Measurements from ENCODE around the gene PCDHGC5.

The PCDHGC5 gene

DNA sequence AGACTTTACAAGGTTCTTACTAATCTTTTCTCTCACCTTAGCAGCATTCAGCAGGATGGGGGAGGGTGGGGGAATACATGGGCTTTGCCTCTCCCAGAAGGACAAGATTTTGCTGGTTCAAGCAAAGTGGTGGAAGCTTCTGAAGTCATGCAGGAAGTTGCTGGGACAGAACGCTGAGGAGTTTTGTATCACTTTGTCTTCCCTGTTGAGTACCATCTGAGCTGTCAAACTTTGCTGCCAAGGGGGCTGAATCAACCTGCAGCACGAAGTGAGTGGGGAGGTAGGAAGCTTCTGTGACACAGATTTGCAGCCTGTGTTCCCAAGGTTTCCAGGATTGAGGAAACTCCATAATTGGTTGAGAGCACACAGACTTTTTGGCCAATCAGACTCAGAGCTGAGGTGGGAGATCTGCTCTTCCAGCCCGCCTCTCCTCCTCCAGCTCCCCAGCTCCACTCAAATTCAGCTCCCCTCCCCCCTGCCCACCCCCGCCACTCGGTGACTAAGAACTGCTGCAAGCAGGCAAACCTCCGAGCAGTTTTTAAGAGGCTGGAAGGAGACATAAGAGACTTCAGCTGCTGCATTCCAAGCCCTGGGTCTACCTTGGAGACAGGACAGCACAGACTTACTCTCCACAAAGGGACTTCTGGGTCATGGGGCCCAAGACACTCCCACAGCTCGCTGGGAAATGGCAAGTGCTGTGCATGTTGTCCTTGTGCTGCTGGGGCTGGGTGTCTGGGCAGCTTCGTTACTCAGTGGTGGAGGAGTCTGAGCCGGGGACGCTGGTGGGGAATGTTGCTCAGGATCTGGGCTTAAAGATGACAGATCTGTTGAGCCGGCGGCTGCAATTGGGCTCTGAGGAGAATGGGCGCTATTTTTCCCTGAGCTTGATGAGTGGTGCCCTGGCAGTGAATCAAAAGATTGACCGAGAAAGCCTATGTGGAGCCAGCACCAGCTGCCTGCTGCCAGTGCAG, at the start of gene PCDHGC5:
Gene PCDHGC5, plus strand, starts transcription at position 491 of the 971 bp plus-strand sequence. Its CDS starts 160 bp downstream, at position 651.
- DNase-seq: peak; percentile 84

DNA sequence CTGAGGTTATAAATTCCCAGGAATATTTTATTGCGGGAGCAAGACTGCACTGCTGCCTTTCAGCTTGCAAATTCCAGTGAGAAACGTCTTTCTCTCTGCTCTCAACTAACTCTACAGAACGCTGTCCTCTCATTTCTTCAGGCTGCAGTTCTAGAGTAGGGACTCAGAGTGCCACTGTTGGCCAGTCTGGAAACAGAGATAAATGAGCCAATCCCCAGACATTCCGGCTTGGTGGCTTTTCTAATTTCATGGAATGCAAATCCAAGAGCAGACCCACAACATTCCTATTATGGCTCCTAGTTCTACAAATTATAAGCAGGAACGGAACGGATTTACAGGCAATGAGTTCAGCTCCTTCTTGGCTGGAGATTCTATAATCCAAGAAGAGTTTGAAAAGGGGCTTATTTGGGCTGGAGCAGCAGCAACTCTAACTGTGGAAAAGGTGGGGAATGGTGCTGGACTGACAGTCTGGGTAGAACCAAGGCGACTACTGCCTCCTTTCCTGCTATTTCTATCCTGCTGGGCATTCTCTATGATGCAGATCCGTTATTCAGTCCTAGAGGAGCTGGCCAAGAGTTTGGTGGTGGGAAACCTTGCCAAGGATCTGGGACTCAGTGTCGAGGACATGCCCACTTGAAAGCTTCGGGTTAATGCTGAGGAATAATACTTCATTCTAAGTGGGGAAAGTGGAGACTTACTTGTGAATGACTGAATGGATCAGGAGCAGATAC, 49.3 kb upstream of the PCDHGC5 start:
- DNase-seq: no peak

GRCh38 chr5:141440341-141440740, 48.5 kb upstream of the PCDHGC5 start:
- no peak for DNase-seq

DNA sequence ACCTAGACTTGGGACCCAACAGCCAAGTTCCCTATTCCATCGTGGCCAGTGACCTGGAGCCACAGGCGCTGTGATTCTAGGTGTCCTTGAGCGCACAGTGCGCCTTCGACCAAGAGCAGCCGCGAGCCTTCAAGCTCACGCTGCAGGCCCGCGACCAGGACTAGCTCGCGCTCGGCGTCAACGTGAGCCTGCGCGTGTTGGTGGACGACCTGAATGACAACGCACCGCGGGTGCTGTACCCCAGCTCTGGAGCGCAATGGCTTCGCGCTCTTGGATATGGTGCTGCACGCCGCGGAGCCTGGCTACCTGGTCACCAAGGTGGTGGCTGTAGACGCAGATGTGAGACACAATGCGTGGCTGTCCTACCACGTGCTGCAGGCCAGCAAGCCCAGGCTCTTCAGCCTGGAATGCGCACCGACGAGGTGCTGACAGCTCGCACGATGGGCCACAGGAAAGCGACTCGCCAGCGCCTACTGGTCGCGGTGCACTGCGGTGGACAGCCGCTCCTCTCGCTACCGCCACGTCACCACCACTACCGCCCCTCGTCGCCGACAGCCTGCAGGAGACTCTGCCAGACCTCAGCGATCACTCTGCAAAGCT, 47.2 kb upstream of the PCDHGC5 start:
- no peak for DNase-seq

DNA sequence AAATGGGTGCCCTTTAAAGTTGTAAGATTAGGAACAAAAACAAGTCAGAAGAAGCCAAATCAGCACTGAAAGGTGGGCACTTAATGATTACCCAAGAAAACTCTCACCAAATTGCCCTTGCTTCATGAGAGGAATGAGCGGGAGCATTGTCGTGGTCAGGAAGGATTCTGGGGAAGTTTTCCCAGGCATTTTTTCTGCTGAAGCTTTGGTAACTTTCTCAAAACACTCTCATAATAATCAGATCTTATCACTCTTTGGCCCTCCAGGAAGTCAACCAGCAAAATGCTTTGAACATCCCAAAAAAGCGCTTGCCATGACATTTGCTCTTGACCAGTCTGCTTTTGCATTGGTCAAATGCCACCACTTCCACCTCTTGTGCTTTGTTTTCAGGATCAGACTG, 23.5 kb upstream of the PCDHGC5 start:
- DNase-seq: peak; percentile 31

DNA sequence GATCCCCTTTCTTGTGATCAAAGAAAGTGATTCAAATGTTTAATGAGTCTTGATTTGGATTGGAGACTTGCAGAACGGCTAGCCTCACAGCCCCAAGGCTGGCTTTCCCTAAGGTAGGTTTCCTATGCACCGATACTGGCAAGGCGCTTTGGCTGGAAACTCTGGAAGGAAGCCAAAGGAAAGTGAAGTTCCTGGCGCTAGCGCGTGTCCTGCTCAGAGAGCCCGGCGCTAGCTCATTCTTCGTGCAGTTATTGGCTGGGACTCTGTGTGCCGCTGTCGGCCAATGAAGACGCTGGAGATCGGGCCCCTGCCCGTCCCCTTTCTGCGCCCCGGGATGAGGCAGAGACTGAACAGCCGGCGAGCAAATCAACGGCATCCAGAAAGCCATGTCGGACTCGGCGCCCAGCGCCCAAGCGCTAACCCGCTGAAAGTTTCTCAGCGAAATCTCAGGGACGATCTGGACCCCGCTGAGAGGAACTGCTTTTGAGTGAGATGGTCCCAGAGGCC, 13.2 kb upstream of the PCDHGC5 start, which contains the start of gene PCDHGC3:
Gene PCDHGC3, plus strand, starts transcription at position 342 of the 507 bp plus-strand sequence. Its CDS starts 151 bp downstream, at position 493.
- DNase-seq: peak; percentile 97

DNA sequence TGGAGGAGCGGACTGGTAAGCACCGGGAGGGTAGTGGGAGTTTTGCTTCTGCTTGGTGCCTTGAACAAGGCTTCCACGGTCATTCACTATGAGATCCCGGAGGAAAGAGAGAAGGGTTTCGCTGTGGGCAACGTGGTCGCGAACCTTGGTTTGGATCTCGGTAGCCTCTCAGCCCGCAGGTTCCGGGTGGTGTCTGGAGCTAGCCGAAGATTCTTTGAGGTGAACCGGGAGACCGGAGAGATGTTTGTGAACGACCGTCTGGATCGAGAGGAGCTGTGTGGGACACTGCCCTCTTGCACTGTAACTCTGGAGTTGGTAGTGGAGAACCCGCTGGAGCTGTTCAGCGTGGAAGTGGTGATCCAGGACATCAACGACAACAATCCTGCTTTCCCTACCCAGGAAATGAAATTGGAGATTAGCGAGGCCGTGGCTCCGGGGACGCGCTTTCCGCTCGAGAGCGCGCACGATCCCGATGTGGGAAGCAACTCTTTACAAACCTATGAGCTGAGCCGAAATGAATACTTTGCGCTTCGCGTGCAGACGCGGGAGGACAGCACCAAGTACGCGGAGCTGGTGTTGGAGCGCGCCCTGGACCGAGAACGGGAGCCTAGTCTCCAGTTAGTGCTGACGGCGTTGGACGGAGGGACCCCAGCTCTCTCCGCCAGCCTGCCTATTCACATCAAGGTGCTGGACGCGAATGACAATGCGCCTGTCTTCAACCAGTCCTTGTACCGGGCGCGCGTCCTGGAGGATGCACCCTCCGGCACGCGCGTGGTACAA, 12.6 kb upstream of the PCDHGC5 start:
- peak; percentile 80 for DNase-seq

GRCh38 chr5:141477044-141477575, 11.8 kb upstream of the PCDHGC5 start:
- no peak for DNase-seq

DNA sequence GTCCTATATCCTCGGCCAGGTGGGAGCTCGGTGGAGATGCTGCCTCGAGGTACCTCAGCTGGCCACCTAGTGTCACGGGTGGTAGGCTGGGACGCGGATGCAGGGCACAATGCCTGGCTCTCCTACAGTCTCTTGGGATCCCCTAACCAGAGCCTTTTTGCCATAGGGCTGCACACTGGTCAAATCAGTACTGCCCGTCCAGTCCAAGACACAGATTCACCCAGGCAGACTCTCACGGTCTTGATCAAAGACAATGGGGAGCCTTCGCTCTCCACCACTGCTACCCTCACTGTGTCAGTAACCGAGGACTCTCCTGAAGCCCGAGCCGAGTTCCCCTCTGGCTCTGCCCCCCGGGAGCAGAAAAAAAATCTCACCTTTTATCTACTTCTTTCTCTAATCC, 11.1 kb upstream of the PCDHGC5 start:
- DNase-seq: peak; percentile 20

DNA sequence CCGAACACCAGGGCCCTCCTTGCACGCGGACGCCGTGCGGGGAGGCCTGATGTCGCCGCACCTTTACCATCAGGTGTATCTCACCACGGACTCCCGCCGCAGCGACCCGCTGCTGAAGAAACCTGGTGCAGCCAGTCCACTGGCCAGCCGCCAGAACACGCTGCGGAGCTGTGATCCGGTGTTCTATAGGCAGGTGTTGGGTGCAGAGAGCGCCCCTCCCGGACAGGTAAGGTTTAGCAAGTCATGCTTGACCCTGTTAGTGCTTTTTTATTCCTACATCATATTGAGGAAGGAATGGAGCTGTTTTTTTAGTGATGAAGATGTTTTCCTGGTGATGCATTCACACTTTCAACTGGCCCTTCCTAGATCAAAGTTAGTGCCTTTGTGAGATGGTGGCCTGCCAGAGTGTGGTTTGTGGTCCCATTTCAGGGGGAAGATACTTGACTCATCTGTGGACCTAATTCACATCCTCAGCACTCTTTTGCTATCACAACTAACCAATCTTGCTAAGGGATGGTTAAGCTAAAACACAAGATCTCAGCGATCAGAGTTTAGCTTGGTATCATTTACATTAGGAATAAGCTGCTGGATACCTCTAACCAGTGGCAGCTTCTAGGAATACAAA, 10.4 kb upstream of the PCDHGC5 start:
- DNase-seq: peak; percentile 31

GRCh38 chr5:141479776-141480175, 9.1 kb upstream of the PCDHGC5 start:
- DNase-seq: no peak

- DNase-seq: no peak
Observed at GRCh38 chr5:141483902-141484301, 5.0 kb upstream of the PCDHGC5 start.

DNA sequence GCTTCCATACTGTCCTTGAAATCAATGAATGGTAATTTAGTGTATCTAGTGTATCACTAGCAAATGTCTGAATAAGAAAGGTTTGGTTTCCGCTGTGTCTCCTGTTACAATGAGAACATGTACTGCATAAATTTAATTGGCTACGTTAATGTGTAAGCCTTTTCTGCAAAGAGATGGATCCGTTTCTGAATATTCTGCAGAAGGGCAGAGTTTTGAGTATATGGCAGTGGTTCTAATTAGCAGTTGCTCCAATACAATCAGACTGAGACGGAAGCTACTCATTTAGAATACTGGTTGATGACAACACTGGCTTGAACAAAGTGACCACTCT, 4.6 kb upstream of the PCDHGC5 start:
- no peak for DNase-seq

- DNase-seq: no peak
Observed at GRCh38 chr5:141484641-141485311, 4.1 kb upstream of the PCDHGC5 start, which contains the start of gene PCDHGC4. TSS of gene PCDHGC4 (plus strand) at chr5:141485030. CDS start at chr5:141485174, 144 bp downstream.

- no peak for DNase-seq
Observed at GRCh38 chr5:141485321-141486055, 3.4 kb upstream of the PCDHGC5 start.

GRCh38 chr5:141486091-141486490, 2.8 kb upstream of the PCDHGC5 start:
- no peak for DNase-seq

GRCh38 chr5:141487131-141487530, 1.8 kb upstream of the PCDHGC5 start:
- no peak for DNase-seq

DNA sequence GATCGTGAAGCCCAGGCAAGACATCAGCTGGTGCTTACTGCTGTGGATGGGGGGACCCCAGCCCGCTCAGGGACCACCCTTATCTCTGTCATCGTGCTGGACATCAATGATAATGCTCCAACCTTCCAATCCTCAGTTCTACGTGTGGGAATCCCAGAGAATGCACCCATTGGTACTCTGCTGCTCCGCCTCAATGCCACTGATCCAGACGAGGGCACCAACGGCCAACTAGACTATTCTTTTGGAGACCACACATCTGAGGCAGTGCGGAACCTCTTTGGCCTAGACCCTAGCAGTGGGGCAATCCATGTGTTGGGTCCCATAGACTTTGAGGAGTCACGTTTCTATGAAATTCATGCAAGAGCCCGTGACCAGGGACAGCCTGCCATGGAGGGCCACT, 960 bp downstream of the PCDHGC5 start:
- no peak for DNase-seq

DNA sequence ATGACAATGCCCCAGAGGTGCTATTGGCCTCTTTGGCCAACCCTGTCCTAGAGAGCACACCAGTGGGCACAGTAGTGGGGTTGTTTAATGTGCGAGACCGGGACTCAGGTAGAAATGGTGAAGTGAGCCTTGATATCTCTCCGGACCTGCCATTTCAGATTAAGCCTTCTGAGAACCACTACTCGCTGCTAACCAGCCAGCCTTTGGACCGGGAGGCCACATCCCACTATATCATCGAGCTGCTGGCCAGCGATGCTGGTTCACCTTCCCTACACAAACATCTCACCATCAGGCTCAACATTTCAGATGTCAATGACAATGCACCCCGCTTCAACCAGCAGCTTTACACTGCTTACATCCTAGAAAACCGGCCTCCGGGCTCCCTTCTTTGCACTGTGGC, 1.4 kb downstream of the PCDHGC5 start:
- no peak for DNase-seq

GRCh38 chr5:141490771-141491170, 1.9 kb downstream of the PCDHGC5 start:
- no peak for DNase-seq
